ENCODE data around the gene GMPR2.

GMPR2 gene

GRCh38 chr14:24207104-24207551 is 25.6 kb upstream of the GMPR2 start:
- Histone ChIP-seq H3K4me1 (no peaks in the 10 kb centered on the region), H3K36me3 (peaks cover 6% of the 10 kb centered on the region)

GRCh38 chr14:24207625-24208024 is 25.1 kb upstream of the GMPR2 start:
- H3K36me3 ChIP-seq, result peaks cover 6% of the 10 kb centered on the region
- no peak overlapping the region for H3K4me3 ChIP-seq (ENCODE audit: low read depth, low read length)
- H3K9me3 ChIP-seq, result no peaks in the 10 kb centered on the region
- no peaks in the 10 kb centered on the region for H3K27me3 ChIP-seq
- no peaks in the 10 kb centered on the region for H3K4me1 ChIP-seq
- TF ChIP-seq, protein P1, sequence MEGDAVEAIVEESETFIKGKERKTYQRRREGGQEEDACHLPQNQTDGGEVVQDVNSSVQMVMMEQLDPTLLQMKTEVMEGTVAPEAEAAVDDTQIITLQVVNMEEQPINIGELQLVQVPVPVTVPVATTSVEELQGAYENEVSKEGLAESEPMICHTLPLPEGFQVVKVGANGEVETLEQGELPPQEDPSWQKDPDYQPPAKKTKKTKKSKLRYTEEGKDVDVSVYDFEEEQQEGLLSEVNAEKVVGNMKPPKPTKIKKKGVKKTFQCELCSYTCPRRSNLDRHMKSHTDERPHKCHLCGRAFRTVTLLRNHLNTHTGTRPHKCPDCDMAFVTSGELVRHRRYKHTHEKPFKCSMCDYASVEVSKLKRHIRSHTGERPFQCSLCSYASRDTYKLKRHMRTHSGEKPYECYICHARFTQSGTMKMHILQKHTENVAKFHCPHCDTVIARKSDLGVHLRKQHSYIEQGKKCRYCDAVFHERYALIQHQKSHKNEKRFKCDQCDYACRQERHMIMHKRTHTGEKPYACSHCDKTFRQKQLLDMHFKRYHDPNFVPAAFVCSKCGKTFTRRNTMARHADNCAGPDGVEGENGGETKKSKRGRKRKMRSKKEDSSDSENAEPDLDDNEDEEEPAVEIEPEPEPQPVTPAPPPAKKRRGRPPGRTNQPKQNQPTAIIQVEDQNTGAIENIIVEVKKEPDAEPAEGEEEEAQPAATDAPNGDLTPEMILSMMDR (IDR thresholded peaks at IDR 0.05; ENCODE audit: low read depth, low read length), result no peak
- DNase-seq, result no peak

More at GRCh38 chr14:24207104-24207551, 25.6 kb upstream of the GMPR2 start:
- DNase-seq, result no peak
- no peaks in the 10 kb centered on the region for H3K9me3 ChIP-seq
- no peaks in the 10 kb centered on the region for H3K27me3 ChIP-seq
- TF ChIP-seq, protein P1 (IDR thresholded peaks at IDR 0.05; ENCODE audit: low read depth, low read length), result no peak
- H3K4me3 ChIP-seq (ENCODE audit: low read depth, low read length), result no peak overlapping the region

GRCh38 chr14:24211311-24211710 is 21.4 kb upstream of the GMPR2 start:
- Histone ChIP-seq H3K27me3 (no peaks in the 10 kb centered on the region), H3K4me3 (ENCODE audit: low read depth, low read length) (no peak overlapping the region), H3K4me1 (no peaks in the 10 kb centered on the region), H3K9me3 (no peaks in the 10 kb centered on the region), H3K36me3 (peaks cover 6% of the 10 kb centered on the region)
- TF ChIP-seq, protein P1 (IDR thresholded peaks at IDR 0.05; ENCODE audit: low read depth, low read length), result no peak
- DNase-seq, result no peak

- H3K36me3 ChIP-seq, result peaks cover 7% of the 10 kb centered on the region; the same call in 1 of the 2 replicates
- no peaks in the 10 kb centered on the region for H3K9me3 ChIP-seq
- no peaks in the 10 kb centered on the region for H3K27me3 ChIP-seq
- peak; percentile 99 for DNase-seq
- no peaks in the 10 kb centered on the region for H3K4me1 ChIP-seq
- H3K4me3 ChIP-seq (ENCODE audit: low read depth, low read length), result peak within 1 kb of the TSS; percentile 83
- TF ChIP-seq, protein P1 (IDR thresholded peaks at IDR 0.05; ENCODE audit: low read depth, low read length), result peak; percentile 34
Observed at GRCh38 chr14:24212924-24213865, 19.5 kb upstream of the GMPR2 start, which contains the start of gene CHMP4A. Gene CHMP4A (minus strand): TSS chr14:24213488. CDS start chr14:24213439, 49 bp downstream.

GRCh38 chr14:24213866-24214662 is 18.7 kb upstream of the GMPR2 start:
- H3K9me3 ChIP-seq, result no peaks in the 10 kb centered on the region
- peaks cover 7% of the 10 kb centered on the region; the same call in 1 of the 2 replicates for H3K36me3 ChIP-seq
- H3K4me1 ChIP-seq, result no peaks in the 10 kb centered on the region
- H3K4me3 ChIP-seq (ENCODE audit: low read depth, low read length), result peak overlapping the region; percentile 83
- H3K27me3 ChIP-seq, result no peaks in the 10 kb centered on the region
- TF ChIP-seq, protein P1 (IDR thresholded peaks at IDR 0.05; ENCODE audit: low read depth, low read length), result no peak
- DNase-seq, result no peak
